ENCODE results near the gene SMIM28.

The SMIM28 gene

DNA sequence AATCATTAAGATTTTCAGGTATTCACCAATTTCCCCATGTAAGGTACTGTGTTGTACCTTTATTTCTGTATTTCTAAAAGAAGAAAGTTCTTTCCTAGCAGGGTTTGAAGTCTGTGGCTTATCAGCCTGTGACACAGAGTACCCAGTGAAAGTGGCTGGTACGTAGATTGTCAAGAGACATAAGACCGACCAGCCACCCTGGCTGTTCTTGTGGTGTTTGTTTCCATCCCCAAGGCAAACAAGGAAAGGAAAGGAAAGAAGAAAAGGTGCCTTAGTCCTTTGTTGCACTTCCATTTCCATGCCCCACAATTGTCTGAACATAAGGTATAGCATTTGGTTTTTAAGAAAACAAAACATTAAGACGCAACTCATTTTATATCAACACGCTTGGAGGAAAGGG lies 40.6 kb upstream of the SMIM28 start:
- Histone ChIP-seq H2BK12ac (ENCODE audit: low read length in 2 of 2) (no peak overlapping the region), H3K27ac (ENCODE audit: low read length, poor library complexity, severe bottlenecking) (no peak overlapping the region), H4K8ac (ENCODE audit: low read length) (no peak overlapping the region), H2AK5ac (ENCODE audit: low read length, severe bottlenecking) (no peak overlapping the region), H4K91ac (ENCODE audit: low read length) (no peak overlapping the region), H3K4me3 (ENCODE audit: insufficient read depth in 1 of 2, low read depth in 1 of 2, low read length in 2 of 2) (no peak overlapping the region), H3K9me3 (ENCODE audit: control insufficient read depth, low read length) (no peaks in the 10 kb centered on the region), H3K36me3 (ENCODE audit: control insufficient read depth in 1 of 2, insufficient read depth in 2 of 2, low read depth in 1 of 2, low read length in 2 of 2) (no peaks in the 10 kb centered on the region), H3K23ac (ENCODE audit: low read length in 2 of 2) (no peak overlapping the region), H3K79me1 (replicated peaks; ENCODE audit: low read length, poor library complexity, severe bottlenecking) (no peaks in the 10 kb centered on the region), H3K4me2 (ENCODE audit: low read length, poor library complexity, severe bottlenecking) (no peak overlapping the region), H2BK5ac (ENCODE audit: low read depth, low read length, poor library complexity, severe bottlenecking) (no peak overlapping the region), H3K18ac (ENCODE audit: low read depth in 1 of 2, low read length in 2 of 2) (no peak overlapping the region), H3K4ac (ENCODE audit: low read depth in 1 of 2, low read length in 2 of 2) (no peak overlapping the region), H3K4me1 (ENCODE audit: control insufficient read depth, insufficient read depth, low read depth, low read length) (no peaks in the 10 kb centered on the region), H2BK120ac (ENCODE audit: low read depth, low read length) (no peak overlapping the region), H2BK15ac (ENCODE audit: low read depth, poor library complexity, severe bottlenecking) (no peak overlapping the region), H2AFZ (ENCODE audit: low read depth, low read length) (no peak overlapping the region), H3K14ac (ENCODE audit: low read length in 2 of 2) (no peak overlapping the region), H3K9ac (ENCODE audit: low read length) (no peak overlapping the region), H3K27me3 (ENCODE audit: control insufficient read depth in 1 of 2, insufficient read depth in 1 of 2, low read length in 2 of 2) (peaks cover 0 to 3% of the 10 kb centered on the region in 2 experiments)
- 93% methylated on average over 2 of the region's 4 CpGs for WGBS
- DNase-seq = no peak

GRCh38 chr6:138339024-138339423 lies 38.7 kb upstream of the SMIM28 start:
- Histone ChIP-seq H3K9me3 (ENCODE audit: control insufficient read depth, low read length) (no peaks in the 10 kb centered on the region), H2BK120ac (ENCODE audit: low read depth, low read length) (no peak overlapping the region), H3K23ac (ENCODE audit: low read length in 2 of 2) (no peak overlapping the region), H3K36me3 (ENCODE audit: control insufficient read depth in 1 of 2, insufficient read depth in 2 of 2, low read depth in 1 of 2, low read length in 2 of 2) (no peaks in the 10 kb centered on the region), H3K27me3 (ENCODE audit: control insufficient read depth in 1 of 2, insufficient read depth in 1 of 2, low read length in 2 of 2) (peaks cover 0 to 3% of the 10 kb centered on the region in 2 experiments), H2BK15ac (ENCODE audit: low read depth, poor library complexity, severe bottlenecking) (no peak overlapping the region), H3K14ac (ENCODE audit: low read length in 2 of 2) (no peak overlapping the region), H2BK5ac (ENCODE audit: low read depth, low read length, poor library complexity, severe bottlenecking) (no peak overlapping the region), H4K91ac (ENCODE audit: low read length) (no peak overlapping the region), H2AK5ac (ENCODE audit: low read length, severe bottlenecking) (no peak overlapping the region), H4K8ac (ENCODE audit: low read length) (no peak overlapping the region), H3K18ac (ENCODE audit: low read depth in 1 of 2, low read length in 2 of 2) (no peak overlapping the region), H3K79me1 (replicated peaks; ENCODE audit: low read length, poor library complexity, severe bottlenecking) (no peaks in the 10 kb centered on the region), H3K4me3 (ENCODE audit: insufficient read depth in 1 of 2, low read depth in 1 of 2, low read length in 2 of 2) (no peak overlapping the region), H2AFZ (ENCODE audit: low read depth, low read length) (no peak overlapping the region), H3K4ac (ENCODE audit: low read depth in 1 of 2, low read length in 2 of 2) (no peak overlapping the region), H3K4me1 (ENCODE audit: control insufficient read depth, insufficient read depth, low read depth, low read length) (no peaks in the 10 kb centered on the region), H3K4me2 (ENCODE audit: low read length, poor library complexity, severe bottlenecking) (no peak overlapping the region), H2BK12ac (ENCODE audit: low read length in 2 of 2) (no peak overlapping the region), H3K9ac (ENCODE audit: low read length) (no peak overlapping the region), H3K27ac (ENCODE audit: low read length, poor library complexity, severe bottlenecking) (no peak overlapping the region)
- WGBS = 50% methylated on average over 1 of the region's 1 CpG
- no peak for DNase-seq

DNA sequence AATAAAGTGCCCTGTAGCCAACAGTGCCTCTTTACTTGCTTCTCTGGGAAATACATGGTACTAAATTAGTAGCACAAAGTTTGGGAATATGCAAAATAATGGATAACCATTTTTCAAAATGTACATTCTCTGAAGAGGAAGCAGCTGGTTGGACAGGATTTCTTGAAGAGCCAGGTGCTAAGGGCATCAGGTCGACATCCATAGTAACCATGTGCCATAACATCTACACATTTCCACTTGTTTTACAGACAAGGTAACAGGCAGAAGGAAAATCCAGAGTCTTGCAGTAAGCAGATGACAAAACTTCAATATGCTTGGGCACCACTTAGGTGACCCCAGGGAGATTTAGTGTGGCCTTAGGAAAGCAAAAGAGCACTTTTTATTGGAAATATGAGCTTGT lies 36.5 kb upstream of the SMIM28 start:
- no peaks in the 10 kb centered on the region for H3K79me1 ChIP-seq (replicated peaks; ENCODE audit: low read length, poor library complexity, severe bottlenecking)
- no peak overlapping the region for H2BK5ac ChIP-seq (ENCODE audit: low read depth, low read length, poor library complexity, severe bottlenecking)
- no peak overlapping the region for H2BK12ac ChIP-seq (ENCODE audit: low read length in 2 of 2)
- H3K27ac ChIP-seq (ENCODE audit: low read length, poor library complexity, severe bottlenecking) = no peak overlapping the region
- no peak for DNase-seq
- peaks cover 0 to 3% of the 10 kb centered on the region in 2 experiments for H3K27me3 ChIP-seq (ENCODE audit: control insufficient read depth in 1 of 2, insufficient read depth in 1 of 2, low read length in 2 of 2)
- no peak overlapping the region for H2AK5ac ChIP-seq (ENCODE audit: low read length, severe bottlenecking)
- no peak overlapping the region for H4K8ac ChIP-seq (ENCODE audit: low read length)
- WGBS = 100% methylated on average over 1 of the region's 1 CpG
- no peak overlapping the region for H3K4me3 ChIP-seq (ENCODE audit: insufficient read depth in 1 of 2, low read depth in 1 of 2, low read length in 2 of 2)
- no peak overlapping the region for H2AFZ ChIP-seq (ENCODE audit: low read depth, low read length)
- H2BK15ac ChIP-seq (ENCODE audit: low read depth, poor library complexity, severe bottlenecking) = no peak overlapping the region
- H3K36me3 ChIP-seq (ENCODE audit: control insufficient read depth in 1 of 2, insufficient read depth in 2 of 2, low read depth in 1 of 2, low read length in 2 of 2) = no peaks in the 10 kb centered on the region
- H4K91ac ChIP-seq (ENCODE audit: low read length) = no peak overlapping the region
- no peak overlapping the region for H3K4me2 ChIP-seq (ENCODE audit: low read length, poor library complexity, severe bottlenecking)
- no peaks in the 10 kb centered on the region for H3K9me3 ChIP-seq (ENCODE audit: control insufficient read depth, low read length)
- no peaks in the 10 kb centered on the region for H3K4me1 ChIP-seq (ENCODE audit: control insufficient read depth, insufficient read depth, low read depth, low read length)
- no peak overlapping the region for H3K18ac ChIP-seq (ENCODE audit: low read depth in 1 of 2, low read length in 2 of 2)
- H3K9ac ChIP-seq (ENCODE audit: low read length) = no peak overlapping the region
- no peak overlapping the region for H3K14ac ChIP-seq (ENCODE audit: low read length in 2 of 2)
- H3K4ac ChIP-seq (ENCODE audit: low read depth in 1 of 2, low read length in 2 of 2) = no peak overlapping the region
- no peak overlapping the region for H2BK120ac ChIP-seq (ENCODE audit: low read depth, low read length)
- no peak overlapping the region for H3K23ac ChIP-seq (ENCODE audit: low read length in 2 of 2)

GRCh38 chr6:138343112-138343511 lies 34.6 kb upstream of the SMIM28 start:
- no peak overlapping the region for H3K4me3 ChIP-seq (ENCODE audit: insufficient read depth in 1 of 2, low read depth in 1 of 2, low read length in 2 of 2)
- H2BK5ac ChIP-seq (ENCODE audit: low read depth, low read length, poor library complexity, severe bottlenecking) = no peak overlapping the region
- no peak overlapping the region for H3K4ac ChIP-seq (ENCODE audit: low read depth in 1 of 2, low read length in 2 of 2)
- no peak overlapping the region for H2AFZ ChIP-seq (ENCODE audit: low read depth, low read length)
- H3K9me3 ChIP-seq (ENCODE audit: control insufficient read depth, low read length) = no peaks in the 10 kb centered on the region
- no peak overlapping the region for H3K23ac ChIP-seq (ENCODE audit: low read length in 2 of 2)
- H2AK5ac ChIP-seq (ENCODE audit: low read length, severe bottlenecking) = no peak overlapping the region
- no peak overlapping the region for H2BK120ac ChIP-seq (ENCODE audit: low read depth, low read length)
- no peak overlapping the region for H3K4me2 ChIP-seq (ENCODE audit: low read length, poor library complexity, severe bottlenecking)
- H3K9ac ChIP-seq (ENCODE audit: low read length) = no peak overlapping the region
- H2BK12ac ChIP-seq (ENCODE audit: low read length in 2 of 2) = no peak overlapping the region
- H4K91ac ChIP-seq (ENCODE audit: low read length) = no peak overlapping the region
- H3K79me1 ChIP-seq (replicated peaks; ENCODE audit: low read length, poor library complexity, severe bottlenecking) = no peaks in the 10 kb centered on the region
- H3K27me3 ChIP-seq (ENCODE audit: control insufficient read depth in 1 of 2, insufficient read depth in 1 of 2, low read length in 2 of 2) = peaks cover 0 to 3% of the 10 kb centered on the region in 2 experiments
- no peak overlapping the region for H3K14ac ChIP-seq (ENCODE audit: low read length in 2 of 2)
- H3K36me3 ChIP-seq (ENCODE audit: control insufficient read depth in 1 of 2, insufficient read depth in 2 of 2, low read depth in 1 of 2, low read length in 2 of 2) = no peaks in the 10 kb centered on the region
- H3K4me1 ChIP-seq (ENCODE audit: control insufficient read depth, insufficient read depth, low read depth, low read length) = no peaks in the 10 kb centered on the region
- H2BK15ac ChIP-seq (ENCODE audit: low read depth, poor library complexity, severe bottlenecking) = no peak overlapping the region
- DNase-seq = no peak
- no peak overlapping the region for H3K18ac ChIP-seq (ENCODE audit: low read depth in 1 of 2, low read length in 2 of 2)
- no peak overlapping the region for H3K27ac ChIP-seq (ENCODE audit: low read length, poor library complexity, severe bottlenecking)
- no peak overlapping the region for H4K8ac ChIP-seq (ENCODE audit: low read length)
